Stimulated activated CD4-positive, alpha-beta T cell treated with anti-CD3 and anti-CD28 coated beads, Interleukin-12 subunit alpha, Interleukin-12 subunit beta, amount 100 ng/mL, for 4 hours (primary cell): Measurements from ENCODE around the gene ANGPT4.

Source experiments
- DNase-seq: peaks from one replicate; pipeline ENCODE4 v3.0.0-alpha.2; 2020

ANGPT4 gene

GRCh38 chr20:822651-823573 is 93.2 kb downstream of the ANGPT4 start:
- DNase-seq = no peak

- DNase-seq = no peak
Measured at GRCh38 chr20:821731-822065, 94.4 kb downstream of the ANGPT4 start.

- DNase-seq = no peak
Measured at GRCh38 chr20:821046-821730, 94.9 kb downstream of the ANGPT4 start.

GRCh38 chr20:820323-820953 is 95.7 kb downstream of the ANGPT4 start:
- no peak for DNase-seq
